ENCODE results near the gene P2RX5. TPM values are rescaled to one million over a fixed set of nuclear protein-coding genes. Genes with fewer than 3 reads are reported as not detected.

P2RX5 gene
- total RNA-seq, 4 donors from 2014 or later: 0.38 to 1.1 (median 0.97) TPM; not detected in 1

DNA sequence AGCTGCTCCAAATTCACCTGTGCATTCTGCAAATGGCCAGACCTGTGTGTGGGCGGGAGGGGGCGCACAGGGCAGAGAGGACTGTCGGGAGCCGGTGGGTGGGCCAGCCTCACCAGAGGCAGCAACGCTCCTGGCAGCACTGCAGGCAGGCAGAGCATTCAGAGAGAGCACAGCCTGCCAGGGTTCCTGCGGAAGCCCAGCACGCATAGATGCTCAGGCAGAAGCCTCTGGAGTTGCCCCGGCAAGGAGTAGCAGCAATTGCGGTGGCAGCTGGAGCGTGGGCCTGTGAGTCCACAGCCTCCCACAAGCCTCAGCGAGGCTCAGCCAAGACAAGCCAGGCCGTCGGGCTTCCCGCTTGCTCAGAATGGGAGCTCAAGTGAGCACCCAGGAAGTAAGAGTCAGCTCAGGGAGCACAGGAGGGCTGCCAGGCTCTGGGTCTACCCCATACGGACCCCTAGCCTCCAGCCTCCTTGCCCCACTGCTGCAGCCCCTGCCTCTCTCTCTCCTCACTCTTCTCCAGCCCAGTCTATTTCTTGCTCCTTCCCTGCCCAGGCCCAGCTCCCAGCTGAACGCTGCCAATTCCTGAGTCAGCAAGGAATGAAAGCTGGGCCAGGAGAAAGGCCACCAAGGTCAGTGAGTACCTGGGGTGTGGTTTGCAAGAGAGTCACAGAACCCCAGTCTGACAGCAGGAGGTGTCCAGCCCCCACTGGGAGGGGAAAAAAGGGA is 17.7 kb downstream of the P2RX5 start:
- no peak for DNase-seq
- intact Hi-C loops (cut with DNase I): no loop called here
- WGBS, 2 donors: 35 to 58% methylated on average over 4 to 6 of the region's 16 CpGs
- TF ChIP-seq, protein P1, sequence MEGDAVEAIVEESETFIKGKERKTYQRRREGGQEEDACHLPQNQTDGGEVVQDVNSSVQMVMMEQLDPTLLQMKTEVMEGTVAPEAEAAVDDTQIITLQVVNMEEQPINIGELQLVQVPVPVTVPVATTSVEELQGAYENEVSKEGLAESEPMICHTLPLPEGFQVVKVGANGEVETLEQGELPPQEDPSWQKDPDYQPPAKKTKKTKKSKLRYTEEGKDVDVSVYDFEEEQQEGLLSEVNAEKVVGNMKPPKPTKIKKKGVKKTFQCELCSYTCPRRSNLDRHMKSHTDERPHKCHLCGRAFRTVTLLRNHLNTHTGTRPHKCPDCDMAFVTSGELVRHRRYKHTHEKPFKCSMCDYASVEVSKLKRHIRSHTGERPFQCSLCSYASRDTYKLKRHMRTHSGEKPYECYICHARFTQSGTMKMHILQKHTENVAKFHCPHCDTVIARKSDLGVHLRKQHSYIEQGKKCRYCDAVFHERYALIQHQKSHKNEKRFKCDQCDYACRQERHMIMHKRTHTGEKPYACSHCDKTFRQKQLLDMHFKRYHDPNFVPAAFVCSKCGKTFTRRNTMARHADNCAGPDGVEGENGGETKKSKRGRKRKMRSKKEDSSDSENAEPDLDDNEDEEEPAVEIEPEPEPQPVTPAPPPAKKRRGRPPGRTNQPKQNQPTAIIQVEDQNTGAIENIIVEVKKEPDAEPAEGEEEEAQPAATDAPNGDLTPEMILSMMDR (IDR thresholded peaks at IDR 0.05): no peak
- TF ChIP-seq POLR2A (IDR thresholded peaks at IDR 0.05): no peak
- no peak overlapping the region for H3K27ac ChIP-seq
- H3K4me3 ChIP-seq: no peak overlapping the region
- H3K36me3 ChIP-seq: no peaks in the 10 kb centered on the region
- no peaks in the 10 kb centered on the region for H3K9me3 ChIP-seq
- peaks cover 0 to 18% (median 8%) of the 10 kb centered on the region in 3 donors for H3K4me1 ChIP-seq
- peaks cover 0 to 23% (median 0%) of the 10 kb centered on the region in 4 donors for H3K27me3 ChIP-seq

DNA sequence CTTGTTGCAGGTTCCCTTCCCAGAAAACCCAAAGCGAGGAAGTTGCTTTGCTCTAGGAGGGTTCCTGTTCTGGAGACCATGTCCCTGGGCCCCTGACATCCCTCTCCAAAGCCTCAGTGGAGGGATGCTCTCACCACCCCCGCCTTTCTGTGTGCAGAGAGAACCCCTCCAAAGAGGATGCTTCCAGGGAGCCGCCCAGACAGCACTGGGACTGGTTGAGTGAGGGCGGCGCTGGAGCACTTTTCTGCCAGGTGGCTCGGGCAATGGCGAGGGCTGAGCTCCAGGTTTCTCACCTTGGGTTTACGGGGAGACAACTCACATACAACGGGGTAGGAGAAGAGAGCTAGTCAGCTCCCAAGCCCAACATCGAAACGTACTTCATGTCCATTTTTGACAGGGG is 20.1 kb downstream of the P2RX5 start:
- no peak for TF ChIP-seq POLR2A (IDR thresholded peaks at IDR 0.05)
- TF ChIP-seq, protein P1 (IDR thresholded peaks at IDR 0.05): no peak
- DNase-seq: no peak
- no peaks in the 10 kb centered on the region for H3K9me3 ChIP-seq
- H3K36me3 ChIP-seq: peaks cover 0 to 11% (median 0%) of the 10 kb centered on the region in 3 donors
- 70 to 73% methylated on average over 4 to 6 of the region's 11 CpGs for WGBS, 2 donors
- intact Hi-C loops (cut with DNase I): no loop called here
- H3K27me3 ChIP-seq: peaks cover 0 to 1% (median 0%) of the 10 kb centered on the region in 4 donors
- H3K4me3 ChIP-seq: no peak overlapping the region
- peaks cover 0 to 15% (median 8%) of the 10 kb centered on the region in 3 donors for H3K4me1 ChIP-seq
- H3K27ac ChIP-seq: no peak overlapping the region

DNA sequence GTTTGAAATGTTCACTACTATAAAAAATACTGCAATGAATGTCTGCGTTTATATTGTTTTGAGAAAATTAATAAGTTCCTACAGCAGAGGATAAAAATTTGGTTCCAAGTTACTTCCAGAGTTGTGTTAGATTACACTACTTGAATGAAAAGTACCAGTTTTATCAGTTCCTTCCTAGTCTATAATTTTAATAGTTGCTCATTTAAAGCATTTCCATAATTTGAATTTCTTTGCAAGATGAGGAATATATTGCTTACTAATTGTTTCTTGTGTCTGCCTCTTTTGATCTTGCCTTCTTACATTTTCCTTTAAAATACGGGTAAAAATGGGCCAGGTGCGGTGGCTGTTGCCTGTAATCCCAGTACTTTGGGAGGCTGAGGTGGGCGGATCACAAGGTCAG is 23.4 kb downstream of the P2RX5 start:
- Histone ChIP-seq H3K27ac (no peak overlapping the region), H3K4me3 (no peak overlapping the region), H3K4me1 (peaks cover 11 to 25% (median 12%) of the 10 kb centered on the region in 3 donors), H3K36me3 (peaks cover 0 to 18% (median 0%) of the 10 kb centered on the region in 3 donors), H3K27me3 (no peaks in the 10 kb centered on the region), H3K9me3 (no peaks in the 10 kb centered on the region)
- no peak for TF ChIP-seq POLR2A (IDR thresholded peaks at IDR 0.05)
- TF ChIP-seq, protein P1 (IDR thresholded peaks at IDR 0.05): no peak
- WGBS, 2 donors: 91 to 96% methylated on average over 4 of the region's 4 CpGs
- intact Hi-C loops (cut with DNase I): no loop called here
- no peak for DNase-seq

DNA sequence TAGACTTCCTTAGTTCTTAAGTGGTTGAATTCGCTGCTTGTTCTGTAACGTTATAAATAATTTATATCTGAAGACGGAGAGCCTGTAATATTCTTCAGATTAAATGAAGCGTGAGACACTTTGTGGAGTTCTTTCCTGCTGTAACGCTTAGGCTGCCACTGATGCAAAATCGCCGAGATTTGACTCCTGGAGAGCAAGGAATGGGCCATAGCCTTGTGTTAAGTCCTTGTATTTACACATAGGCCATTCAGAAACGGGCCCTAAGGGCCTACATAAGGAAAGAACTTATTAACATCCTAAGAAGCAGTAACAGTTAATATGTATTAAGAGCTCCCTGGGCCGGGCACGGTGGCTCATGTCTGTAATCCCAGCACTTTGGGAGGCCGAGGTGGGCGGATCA is 26.4 kb downstream of the P2RX5 start:
- peaks cover 2 to 24% (median 5%) of the 10 kb centered on the region in 3 donors for H3K36me3 ChIP-seq
- WGBS, 2 donors: 34 to 37% methylated on average over 12 of the region's 12 CpGs
- peak overlapping the region in 3 of 4 donors; percentile 91 to 99 (median 98) for H3K27ac ChIP-seq
- H3K4me3 ChIP-seq: peak overlapping the region; percentile 96 to 100 (median 98)
- H3K27me3 ChIP-seq: no peaks in the 10 kb centered on the region
- no peaks in the 10 kb centered on the region for H3K9me3 ChIP-seq
- intact Hi-C loops (cut with DNase I): no loop called here
- TF ChIP-seq, protein P1 (IDR thresholded peaks at IDR 0.05): no peak
- no peak for TF ChIP-seq POLR2A (IDR thresholded peaks at IDR 0.05)
- H3K4me1 ChIP-seq: peaks cover 25 to 55% (median 35%) of the 10 kb centered on the region in 3 donors
- DNase-seq: no peak

DNA sequence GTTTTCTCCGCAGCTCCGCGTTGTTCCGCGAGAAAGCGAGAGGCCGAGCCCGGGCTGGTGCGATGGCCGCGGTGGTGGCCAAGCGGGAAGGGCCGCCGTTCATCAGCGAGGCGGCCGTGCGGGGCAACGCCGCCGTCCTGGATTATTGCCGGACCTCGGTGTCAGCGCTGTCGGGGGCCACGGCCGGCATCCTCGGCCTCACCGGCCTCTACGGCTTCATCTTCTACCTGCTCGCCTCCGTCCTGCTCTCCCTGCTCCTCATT is 26.9 kb downstream of the P2RX5 start:
- peaks cover 25 to 60% (median 35%) of the 10 kb centered on the region in 3 donors for H3K4me1 ChIP-seq
- H3K27me3 ChIP-seq: no peaks in the 10 kb centered on the region
- H3K36me3 ChIP-seq: peaks cover 8 to 29% (median 10%) of the 10 kb centered on the region in 3 donors
- peak overlapping the region; percentile 96 to 100 (median 98) for H3K4me3 ChIP-seq
- intact Hi-C loops (cut with DNase I): no loop called here
- DNase-seq: no peak
- TF ChIP-seq, protein P1 (IDR thresholded peaks at IDR 0.05): no peak
- no peak for TF ChIP-seq POLR2A (IDR thresholded peaks at IDR 0.05)
- peak overlapping the region; percentile 91 to 99 (median 96) for H3K27ac ChIP-seq
- no peaks in the 10 kb centered on the region for H3K9me3 ChIP-seq
- no CpG with 5 or more reads among the region's 32 CpGs for WGBS, 2 donors
